Non-pigmented ciliary epithelial cell (primary cell): ENCODE data around the gene DEFB116.
"Not testable (repeated sequence)": the region's sequence is repeated elsewhere in the genome, so short reads cannot be mapped to it uniquely, and the experiment has no call there.

Source experiments
- DNase-seq: peaks from one replicate; pipeline ENCODE4 v3.0.0-alpha.2; 2010; ENCODE audit warnings: low read depth

The DEFB116 gene, protein sequence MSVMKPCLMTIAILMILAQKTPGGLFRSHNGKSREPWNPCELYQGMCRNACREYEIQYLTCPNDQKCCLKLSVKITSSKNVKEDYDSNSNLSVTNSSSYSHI

DNA sequence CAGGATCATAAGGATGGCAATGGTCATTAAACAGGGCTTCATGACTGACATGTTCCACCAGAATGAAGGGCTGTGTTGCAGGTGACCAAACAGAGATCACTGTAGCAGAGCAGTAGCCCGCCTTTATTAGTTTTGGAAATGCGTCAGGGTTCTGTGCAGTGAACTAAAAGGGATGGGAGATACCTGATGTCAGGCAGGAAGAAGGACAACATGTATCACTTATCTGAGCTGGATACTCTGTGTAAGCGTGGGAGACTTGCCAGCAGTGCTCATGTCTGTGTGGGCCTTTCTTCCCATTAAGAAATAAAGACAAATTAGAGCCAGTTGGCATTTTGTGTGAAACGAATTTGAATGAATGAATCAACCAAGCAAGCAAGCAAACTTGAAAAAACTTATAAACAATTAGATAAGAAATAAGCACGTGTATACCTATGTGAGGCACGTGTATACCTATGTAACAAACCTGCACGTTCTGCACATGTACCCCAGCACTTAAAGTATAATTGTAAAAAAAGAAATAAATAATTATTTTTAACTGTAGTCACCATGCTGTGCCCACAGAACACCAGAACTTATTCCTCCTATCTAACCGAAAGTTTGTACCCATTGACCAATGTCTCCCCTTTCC is at the start of gene DEFB116:
Gene DEFB116, minus strand, starts transcription at position 51 of the 628 bp plus-strand sequence. Its CDS starts 0 bp downstream, at position 51.
- no peak for DNase-seq

DNA sequence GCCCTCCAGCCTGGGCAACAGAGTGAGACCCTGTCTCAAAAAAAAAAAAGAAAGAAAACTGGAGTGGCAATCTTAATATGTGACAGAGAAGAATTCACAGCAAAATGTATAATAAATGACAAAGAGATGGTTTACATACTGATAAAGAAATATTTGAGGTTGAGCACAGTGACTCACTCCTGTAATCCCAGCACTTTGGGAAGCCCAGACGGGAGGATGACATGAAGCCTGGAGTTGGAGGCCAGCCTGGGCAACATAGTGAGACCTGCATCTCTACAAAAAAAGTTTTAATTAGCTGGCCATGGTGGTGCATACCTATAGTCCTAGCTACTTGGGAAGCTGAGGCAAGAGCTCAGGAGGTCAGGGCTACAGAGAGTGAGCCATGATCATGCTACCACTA is 47.6 kb upstream of the DEFB116 start:
- no peak for DNase-seq

DNA sequence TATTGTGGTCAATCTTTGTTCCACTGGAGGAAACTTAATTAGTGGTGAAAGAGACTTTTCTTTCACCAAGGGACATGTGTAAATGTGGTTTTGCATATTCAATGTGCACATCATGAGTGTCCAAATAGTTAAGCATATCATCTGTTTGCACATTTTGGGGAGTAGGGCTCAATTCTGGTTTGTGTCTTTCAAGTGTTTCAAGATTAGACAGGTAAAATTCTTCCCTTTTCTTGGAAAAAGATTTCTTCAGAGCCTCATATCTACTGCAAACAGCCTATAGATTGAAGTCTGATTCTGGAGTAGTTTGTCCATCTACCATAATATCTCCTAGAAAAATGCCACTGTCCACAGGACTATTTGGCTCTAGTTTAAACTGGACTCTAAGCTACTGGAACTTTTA is 33.1 kb upstream of the DEFB116 start:
- no peak for DNase-seq

DNA sequence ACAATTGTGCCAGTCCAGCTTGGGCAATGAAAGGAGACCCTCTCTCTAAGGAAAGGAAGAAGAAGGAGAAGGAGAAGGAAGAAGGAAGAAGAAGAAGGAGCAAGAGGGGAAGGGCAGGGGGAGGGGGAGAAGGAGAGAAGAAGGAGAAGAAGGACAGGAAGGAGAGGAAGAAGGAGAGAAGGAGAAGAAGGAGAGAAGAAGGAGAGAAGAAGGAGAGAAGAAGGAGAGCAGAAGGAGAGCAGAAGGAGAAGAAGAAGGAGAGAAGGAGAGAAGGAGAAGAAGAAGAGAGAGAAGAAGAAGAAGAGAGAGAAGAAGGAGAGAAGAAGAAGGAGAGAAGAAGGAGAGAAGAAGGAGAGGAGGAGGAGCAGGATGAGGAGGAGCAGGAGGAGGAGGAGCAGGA is 22.5 kb upstream of the DEFB116 start:
- DNase-seq, result no peak

DNA sequence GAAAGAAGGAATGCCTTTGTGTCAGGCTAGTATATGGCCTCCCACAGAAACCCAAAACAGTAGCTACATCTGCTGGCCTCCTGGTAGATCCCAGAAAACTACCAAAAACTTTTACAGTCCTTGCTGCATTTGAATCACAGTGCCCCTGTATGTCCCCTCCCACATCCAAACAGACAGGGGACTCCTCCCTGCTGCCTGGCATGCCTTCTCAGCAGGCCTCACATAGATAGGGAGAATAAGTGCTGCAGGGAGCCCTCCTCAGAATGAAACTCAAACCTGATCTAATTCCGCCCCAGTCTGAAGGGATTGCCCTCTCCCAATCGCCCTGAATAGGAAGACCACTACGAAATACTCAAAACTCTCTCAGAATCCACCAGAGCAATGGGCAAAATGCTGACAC is 14.1 kb upstream of the DEFB116 start:
- DNase-seq, result no peak

DNA sequence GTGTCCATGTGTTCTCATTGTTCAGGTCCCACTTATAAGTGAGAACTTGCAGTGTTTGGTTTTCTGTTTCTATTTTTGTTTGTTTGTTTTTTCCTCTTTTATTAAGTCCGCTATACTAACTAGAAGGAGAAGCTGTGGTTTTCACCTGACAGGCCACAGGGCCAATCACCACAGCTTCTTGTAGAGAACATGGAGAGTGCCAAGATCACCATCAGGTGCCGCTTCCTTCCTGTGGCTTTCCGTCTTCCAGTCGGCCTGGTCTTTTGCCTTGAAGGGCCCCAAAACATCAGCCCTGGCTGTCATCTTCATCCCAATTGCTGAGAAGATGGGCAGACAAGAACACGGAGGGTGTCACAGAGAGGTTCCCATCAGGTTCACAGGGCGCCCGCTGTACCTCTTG is 23.4 kb downstream of the DEFB116 start:
- DNase-seq, result not testable (repeated sequence)

DNA sequence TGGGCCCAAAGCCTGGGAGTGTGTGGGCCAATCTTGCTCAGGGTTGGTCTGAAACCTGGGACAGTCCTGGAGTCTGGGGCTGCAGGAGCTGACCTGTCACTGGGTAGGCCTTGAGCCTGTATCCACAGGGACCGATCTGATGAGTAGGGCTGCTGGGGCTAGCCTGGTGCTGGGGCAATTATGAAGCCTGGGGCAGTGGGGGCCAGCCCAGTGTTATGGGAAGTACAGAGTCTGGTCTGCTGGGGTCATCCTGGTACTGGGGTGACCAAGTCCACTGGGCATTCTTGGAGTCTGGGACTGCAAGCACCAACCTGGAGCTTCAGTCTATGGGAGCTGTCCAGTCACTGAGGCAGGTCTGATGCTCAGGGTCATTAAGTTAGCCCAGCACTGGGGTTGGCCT is 30.2 kb downstream of the DEFB116 start:
- DNase-seq, result no peak

DNA sequence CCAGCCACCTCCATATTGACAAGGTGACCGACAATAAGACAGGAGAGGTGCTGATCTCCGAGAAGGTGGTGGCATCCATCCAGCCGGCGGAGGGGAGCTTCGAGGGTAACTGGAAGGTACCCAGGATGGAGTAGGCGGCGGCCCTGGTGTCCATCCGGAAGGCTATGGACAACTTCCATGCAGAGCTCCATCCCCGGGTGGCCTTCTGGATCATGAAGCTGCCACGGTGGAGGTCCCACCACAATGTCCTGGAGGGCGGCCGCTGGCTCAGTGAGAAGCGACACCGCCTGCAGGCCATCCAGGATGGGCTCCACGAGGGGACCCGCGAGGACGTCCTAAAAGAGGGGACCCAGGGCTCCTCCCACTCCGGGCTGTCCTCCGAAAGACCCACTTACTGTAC is 33.9 kb downstream of the DEFB116 start:
- DNase-seq, result no peak

DNA sequence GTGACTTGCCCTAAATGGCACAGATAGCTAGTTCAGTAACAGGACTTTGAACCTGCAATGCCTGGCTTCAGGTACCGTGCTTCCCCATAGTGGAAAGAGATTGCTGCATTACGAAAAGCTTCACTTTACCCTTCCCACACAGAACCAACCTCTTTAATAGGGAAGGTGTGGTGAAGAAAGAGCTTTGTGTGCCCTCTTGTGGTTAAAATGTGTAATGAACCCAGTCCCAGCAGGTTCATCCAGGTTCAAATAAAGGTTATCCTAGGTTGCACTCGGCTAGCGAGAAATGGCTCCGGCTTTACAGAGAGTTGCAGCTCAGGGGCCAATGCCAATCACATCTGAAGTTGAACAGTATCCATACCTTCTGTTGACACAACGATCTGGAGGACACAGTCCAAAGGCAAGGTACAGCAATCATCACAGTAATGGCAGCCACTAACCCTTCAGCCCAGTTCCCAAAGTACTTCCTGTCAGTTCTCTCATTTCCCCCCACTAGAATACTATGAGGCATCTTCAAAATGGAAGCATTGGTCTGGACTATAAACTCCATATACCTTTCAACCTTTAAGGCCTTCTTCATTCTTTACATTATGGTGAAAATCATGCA is 48.0 kb downstream of the DEFB116 start:
- DNase-seq, result no peak

DNA sequence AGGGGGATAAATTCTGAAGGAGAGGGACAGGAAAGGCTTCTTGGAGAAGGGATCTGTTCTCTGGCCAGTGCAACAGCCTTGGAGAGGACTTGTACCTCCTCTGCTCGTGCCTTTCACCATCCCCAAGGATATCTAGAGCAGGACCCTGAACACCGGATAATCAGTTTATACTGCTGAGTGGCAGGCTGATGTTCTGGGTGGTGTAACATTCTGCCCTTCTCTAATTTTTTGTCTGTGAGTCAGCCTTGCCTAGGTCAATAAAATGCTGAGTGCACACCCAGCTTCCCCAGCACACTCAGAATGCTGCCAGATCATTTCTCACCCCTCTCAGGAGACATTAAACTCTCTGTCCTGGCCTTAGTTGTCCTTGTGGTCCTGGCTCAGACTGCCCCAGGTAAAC is 51.0 kb downstream of the DEFB116 start, which contains the start of gene DEFB115:
Gene DEFB115, plus strand, starts transcription at position 301 of the 400 bp plus-strand sequence. Its CDS starts 0 bp downstream, at position 301.
- no peak for DNase-seq

DNA sequence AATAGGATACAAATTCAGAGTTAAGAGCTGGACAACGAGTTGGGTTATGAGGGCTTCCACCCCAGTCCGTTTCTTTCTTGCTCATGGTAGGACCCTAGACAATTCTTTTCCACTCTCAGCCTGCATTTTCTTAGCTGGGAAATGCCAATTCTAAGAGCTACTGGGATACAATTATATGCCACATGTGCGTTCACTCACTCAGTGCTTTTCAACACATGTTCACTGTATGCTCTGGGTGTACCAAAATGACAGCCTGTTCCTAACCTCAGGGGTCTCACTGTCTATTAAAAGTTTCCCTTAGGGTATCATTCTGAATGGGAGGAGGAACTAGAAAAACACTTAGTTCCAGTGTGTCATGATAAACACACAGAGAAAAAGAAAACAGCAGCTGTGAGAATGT is 51.4 kb downstream of the DEFB116 start:
- no peak for DNase-seq
